Measurements from ENCODE around the gene ITGB6.

ITGB6 gene

GRCh38 chr2:160245614-160246155 is 45.6 kb upstream of the ITGB6 start:
- Histone ChIP-seq H3K9me3 (ENCODE audit: insufficient read depth, low read length, severe bottlenecking) (no peaks in the 10 kb centered on the region), H3K4me2 (ENCODE audit: insufficient read depth, low read length) (no peak overlapping the region), H3K9ac (ENCODE audit: low read depth, low read length) (no peak overlapping the region), H3K4me1 (ENCODE audit: insufficient read depth, low read length) (no peaks in the 10 kb centered on the region), H3K4me3 (ENCODE audit: low read depth in 1 of 2, low read length in 2 of 2) (no peak overlapping the region), H4K20me1 (ENCODE audit: insufficient read depth, low read length) (no peaks in the 10 kb centered on the region), H3K27me3 (ENCODE audit: insufficient read depth, low read length, poor library complexity) (no peaks in the 10 kb centered on the region), H3K36me3 (ENCODE audit: insufficient read depth, low read length) (no peaks in the 10 kb centered on the region), H3K27ac (ENCODE audit: low read length) (no peak overlapping the region), H3K79me2 (ENCODE audit: insufficient read depth, low read length) (no peaks in the 10 kb centered on the region), H2AFZ (ENCODE audit: low read depth, low read length) (no peak overlapping the region)
- DNase-seq (no peak), ATAC-seq (ENCODE audit: insufficient read depth, low read depth) (no peak)
- TF ChIP-seq EZH2 (IDR thresholded peaks at IDR 0.05; ENCODE audit: borderline replicate concordance, low read depth, low read length, severe bottlenecking) = no peak
- TF ChIP-seq, protein P1, sequence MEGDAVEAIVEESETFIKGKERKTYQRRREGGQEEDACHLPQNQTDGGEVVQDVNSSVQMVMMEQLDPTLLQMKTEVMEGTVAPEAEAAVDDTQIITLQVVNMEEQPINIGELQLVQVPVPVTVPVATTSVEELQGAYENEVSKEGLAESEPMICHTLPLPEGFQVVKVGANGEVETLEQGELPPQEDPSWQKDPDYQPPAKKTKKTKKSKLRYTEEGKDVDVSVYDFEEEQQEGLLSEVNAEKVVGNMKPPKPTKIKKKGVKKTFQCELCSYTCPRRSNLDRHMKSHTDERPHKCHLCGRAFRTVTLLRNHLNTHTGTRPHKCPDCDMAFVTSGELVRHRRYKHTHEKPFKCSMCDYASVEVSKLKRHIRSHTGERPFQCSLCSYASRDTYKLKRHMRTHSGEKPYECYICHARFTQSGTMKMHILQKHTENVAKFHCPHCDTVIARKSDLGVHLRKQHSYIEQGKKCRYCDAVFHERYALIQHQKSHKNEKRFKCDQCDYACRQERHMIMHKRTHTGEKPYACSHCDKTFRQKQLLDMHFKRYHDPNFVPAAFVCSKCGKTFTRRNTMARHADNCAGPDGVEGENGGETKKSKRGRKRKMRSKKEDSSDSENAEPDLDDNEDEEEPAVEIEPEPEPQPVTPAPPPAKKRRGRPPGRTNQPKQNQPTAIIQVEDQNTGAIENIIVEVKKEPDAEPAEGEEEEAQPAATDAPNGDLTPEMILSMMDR (IDR thresholded peaks at IDR 0.05; ENCODE audit: borderline replicate concordance, extremely low read depth, low read length, poor library complexity, severe bottlenecking) = no peak

- Histone ChIP-seq H2AFZ (ENCODE audit: low read depth, low read length) (no peak overlapping the region), H4K20me1 (ENCODE audit: insufficient read depth, low read length) (no peaks in the 10 kb centered on the region), H3K4me1 (ENCODE audit: insufficient read depth, low read length) (no peaks in the 10 kb centered on the region), H3K9ac (ENCODE audit: low read depth, low read length) (no peak overlapping the region), H3K27ac (ENCODE audit: low read length) (no peak overlapping the region), H3K27me3 (ENCODE audit: insufficient read depth, low read length, poor library complexity) (no peaks in the 10 kb centered on the region), H3K79me2 (ENCODE audit: insufficient read depth, low read length) (no peaks in the 10 kb centered on the region), H3K36me3 (ENCODE audit: insufficient read depth, low read length) (no peaks in the 10 kb centered on the region), H3K9me3 (ENCODE audit: insufficient read depth, low read length, severe bottlenecking) (no peaks in the 10 kb centered on the region), H3K4me3 (ENCODE audit: low read depth in 1 of 2, low read length in 2 of 2) (no peak overlapping the region), H3K4me2 (ENCODE audit: insufficient read depth, low read length) (no peak overlapping the region)
- no peak for DNase-seq
- TF ChIP-seq, protein P1 (IDR thresholded peaks at IDR 0.05; ENCODE audit: borderline replicate concordance, extremely low read depth, low read length, poor library complexity, severe bottlenecking) = no peak
- no peak for TF ChIP-seq EZH2 (IDR thresholded peaks at IDR 0.05; ENCODE audit: borderline replicate concordance, low read depth, low read length, severe bottlenecking)
- no peak for ATAC-seq (ENCODE audit: insufficient read depth, low read depth)
Measured at GRCh38 chr2:160242893-160243564, 43.0 kb upstream of the ITGB6 start.

GRCh38 chr2:160241251-160242137 is 41.4 kb upstream of the ITGB6 start:
- H3K36me3 ChIP-seq (ENCODE audit: insufficient read depth, low read length) = no peaks in the 10 kb centered on the region
- H3K9ac ChIP-seq (ENCODE audit: low read depth, low read length) = no peak overlapping the region
- no peaks in the 10 kb centered on the region for H3K9me3 ChIP-seq (ENCODE audit: insufficient read depth, low read length, severe bottlenecking)
- no peak overlapping the region for H3K4me3 ChIP-seq (ENCODE audit: low read depth in 1 of 2, low read length in 2 of 2)
- no peak overlapping the region for H2AFZ ChIP-seq (ENCODE audit: low read depth, low read length)
- no peaks in the 10 kb centered on the region for H3K4me1 ChIP-seq (ENCODE audit: insufficient read depth, low read length)
- no peaks in the 10 kb centered on the region for H3K27me3 ChIP-seq (ENCODE audit: insufficient read depth, low read length, poor library complexity)
- H4K20me1 ChIP-seq (ENCODE audit: insufficient read depth, low read length) = no peaks in the 10 kb centered on the region
- H3K79me2 ChIP-seq (ENCODE audit: insufficient read depth, low read length) = no peaks in the 10 kb centered on the region
- DNase-seq (no peak), ATAC-seq (ENCODE audit: insufficient read depth, low read depth) (no peak)
- no peak for TF ChIP-seq EZH2 (IDR thresholded peaks at IDR 0.05; ENCODE audit: borderline replicate concordance, low read depth, low read length, severe bottlenecking)
- TF ChIP-seq, protein P1 (IDR thresholded peaks at IDR 0.05; ENCODE audit: borderline replicate concordance, extremely low read depth, low read length, poor library complexity, severe bottlenecking) = no peak
- H3K4me2 ChIP-seq (ENCODE audit: insufficient read depth, low read length) = no peak overlapping the region
- H3K27ac ChIP-seq (ENCODE audit: low read length) = no peak overlapping the region
